HG02571 (cell line): ENCODE data around the gene TBC1D12.
"Not testable (repeated sequence)": the region's sequence is repeated elsewhere in the genome, so short reads cannot be mapped to it uniquely, and the experiment has no call there.

ENCODE experiments used
- ATAC-seq: cut with Tn5 transposase; IDR thresholded peaks from one replicate; pipeline ENCODE4 v1.9.1; 2021; ENCODE audit warnings: mild to moderate bottlenecking, moderate library complexity; ENCODE audit not compliant: unreplicated experiment

TBC1D12 gene

GRCh38 chr10:94450782-94451181 lies 48.4 kb downstream of the TBC1D12 start:
- ATAC-seq, result no peak

- ATAC-seq, result no peak
These were observed 49.7 kb downstream of the TBC1D12 start for GRCh38 chr10:94451883-94452519.

DNA sequence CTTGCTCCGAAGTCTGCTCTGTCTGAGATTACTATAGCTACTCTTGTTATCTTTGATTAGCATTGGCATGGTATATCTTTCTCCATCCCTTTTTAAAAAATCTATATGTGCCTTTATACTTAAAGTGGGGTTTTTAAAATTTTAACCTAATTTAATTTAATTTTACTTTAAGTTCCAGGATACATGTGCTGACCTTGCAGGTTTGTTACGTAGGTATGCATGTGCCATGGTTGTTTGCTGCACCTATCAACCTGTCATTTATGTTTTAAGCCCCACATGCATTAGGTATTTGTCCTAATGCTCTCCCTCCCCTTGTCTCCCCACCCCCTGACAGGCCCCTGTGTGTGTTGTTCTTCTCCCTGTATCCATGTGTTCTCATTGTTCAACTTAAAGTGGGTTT lies 54.6 kb downstream of the TBC1D12 start:
- no peak for ATAC-seq

DNA sequence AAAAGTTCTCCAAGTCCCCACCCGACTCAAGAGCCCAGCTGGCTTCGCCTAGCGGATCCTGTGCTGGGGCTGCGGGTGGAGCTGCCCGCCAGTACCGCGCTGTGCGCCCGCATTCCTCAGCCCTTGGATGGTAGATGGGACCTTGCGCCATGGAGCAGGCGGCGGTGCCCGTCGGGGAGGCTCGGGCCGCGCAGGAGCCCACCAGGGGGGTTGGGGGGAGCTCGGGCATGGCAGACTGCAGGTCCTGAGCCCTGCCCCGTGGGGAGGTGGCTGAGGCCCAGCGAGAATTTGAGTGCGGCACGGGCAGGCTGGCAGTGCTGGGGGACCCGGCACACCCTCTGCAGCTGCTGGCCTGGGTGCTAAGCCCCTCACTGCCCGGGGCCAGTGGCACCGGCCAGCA lies 57.0 kb downstream of the TBC1D12 start:
- ATAC-seq, result no peak

- no peak for ATAC-seq
These were observed 59.2 kb downstream of the TBC1D12 start for GRCh38 chr10:94461503-94461902.

- ATAC-seq, result no peak
These were observed 59.8 kb downstream of the TBC1D12 start for GRCh38 chr10:94462130-94462529.

GRCh38 chr10:94465684-94466083 lies 63.3 kb downstream of the TBC1D12 start:
- ATAC-seq, result no peak

DNA sequence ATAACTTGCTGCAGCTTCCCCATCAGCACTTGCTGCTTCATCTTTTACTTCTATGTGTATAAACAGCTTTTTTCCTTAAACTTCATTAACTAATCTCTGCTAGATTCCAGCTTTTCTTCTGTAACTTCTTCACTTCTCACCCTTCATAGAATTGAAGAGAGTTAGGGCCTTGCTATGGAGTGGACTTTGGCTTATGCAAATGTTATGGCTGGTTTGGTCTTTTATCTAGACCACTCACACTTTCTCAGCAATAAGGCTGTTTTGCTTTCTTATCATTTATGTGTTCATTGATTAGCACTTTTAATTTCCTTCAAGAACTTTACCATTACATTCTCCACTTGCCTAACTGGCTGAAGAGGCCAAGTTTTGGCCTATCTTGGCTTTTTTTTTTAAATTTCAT lies 79.1 kb downstream of the TBC1D12 start:
- no peak for ATAC-seq

DNA sequence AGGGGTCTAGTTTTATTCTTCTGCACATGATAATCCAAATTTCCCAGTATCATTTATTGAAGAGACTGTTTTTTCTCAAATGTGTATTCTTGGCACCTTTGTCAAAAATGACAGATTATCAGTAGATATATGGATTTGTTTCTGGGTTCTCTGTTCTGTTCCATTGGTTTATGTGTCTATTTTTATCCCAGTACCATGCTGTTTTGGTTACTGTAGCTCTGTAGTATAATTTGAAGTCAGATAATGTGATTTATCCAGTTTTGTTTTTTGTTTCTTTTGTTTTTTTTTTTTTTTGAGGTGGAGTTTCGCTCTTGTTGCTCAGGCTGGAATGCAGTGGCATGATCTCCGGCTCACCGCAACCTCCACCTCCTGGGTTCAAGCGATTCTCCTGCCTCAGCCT lies 81.6 kb downstream of the TBC1D12 start:
- ATAC-seq, result no peak

DNA sequence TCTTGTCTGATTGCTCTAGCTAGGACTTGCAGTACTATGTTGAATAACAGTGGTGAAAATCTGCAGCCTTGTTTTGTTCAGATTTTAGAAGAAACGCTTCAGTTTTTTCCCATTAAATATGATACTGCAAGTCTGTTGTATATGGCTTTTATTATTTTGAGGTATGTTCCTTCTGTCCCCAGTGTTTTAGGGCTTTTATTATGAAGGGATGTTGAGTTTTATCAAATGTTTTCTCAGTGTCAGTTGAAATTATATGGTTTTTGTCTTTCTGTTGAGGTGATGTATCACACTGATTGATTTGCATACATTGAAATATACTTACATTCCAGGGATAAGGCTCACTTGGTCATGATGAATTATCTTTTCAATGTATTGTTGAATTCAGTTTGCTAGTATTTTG lies 82.8 kb downstream of the TBC1D12 start:
- ATAC-seq, result no peak

GRCh38 chr10:94487575-94487974 lies 85.2 kb downstream of the TBC1D12 start:
- no peak for ATAC-seq

- no peak for ATAC-seq
These were observed 86.8 kb downstream of the TBC1D12 start for GRCh38 chr10:94489107-94489506.

DNA sequence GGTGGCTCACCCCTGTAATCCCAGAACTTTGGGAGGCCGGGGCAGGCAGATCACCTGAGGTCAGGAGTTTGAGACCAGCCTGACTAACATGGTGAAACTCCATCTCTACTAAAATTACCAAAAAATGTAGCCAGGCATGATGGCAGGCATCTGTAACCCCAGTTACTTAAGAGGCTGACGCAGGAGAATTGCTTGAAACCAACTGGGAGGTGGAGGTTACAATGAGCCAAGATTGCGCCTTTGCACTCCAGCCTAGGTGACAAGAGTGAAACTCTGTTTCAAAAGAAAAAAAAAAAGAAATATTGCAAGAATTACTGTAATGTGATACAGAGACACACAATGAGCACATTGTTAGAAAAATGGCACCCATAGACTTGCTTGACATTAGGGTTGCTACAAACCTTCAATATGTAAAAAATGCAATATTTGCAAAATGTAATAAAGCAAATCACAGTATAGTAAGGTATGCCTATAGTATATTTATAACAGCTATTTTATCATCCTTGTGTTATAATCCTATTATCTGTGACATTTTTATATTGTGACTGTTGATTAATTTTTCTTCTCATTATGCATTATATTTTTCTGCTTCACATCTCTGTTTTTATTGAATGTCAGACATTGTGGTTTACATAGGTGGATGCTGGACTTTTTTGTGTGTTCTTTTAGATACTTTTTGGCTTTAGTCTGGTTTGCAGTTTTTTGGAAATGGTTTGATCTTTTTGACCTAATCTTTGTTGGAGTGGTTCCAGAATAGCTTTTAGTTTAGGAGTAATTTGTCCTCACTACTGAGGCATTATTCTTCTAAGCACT lies 87.8 kb downstream of the TBC1D12 start:
- ATAC-seq, result no peak

- no peak for ATAC-seq
These were observed 88.4 kb downstream of the TBC1D12 start for GRCh38 chr10:94490789-94491039.

DNA sequence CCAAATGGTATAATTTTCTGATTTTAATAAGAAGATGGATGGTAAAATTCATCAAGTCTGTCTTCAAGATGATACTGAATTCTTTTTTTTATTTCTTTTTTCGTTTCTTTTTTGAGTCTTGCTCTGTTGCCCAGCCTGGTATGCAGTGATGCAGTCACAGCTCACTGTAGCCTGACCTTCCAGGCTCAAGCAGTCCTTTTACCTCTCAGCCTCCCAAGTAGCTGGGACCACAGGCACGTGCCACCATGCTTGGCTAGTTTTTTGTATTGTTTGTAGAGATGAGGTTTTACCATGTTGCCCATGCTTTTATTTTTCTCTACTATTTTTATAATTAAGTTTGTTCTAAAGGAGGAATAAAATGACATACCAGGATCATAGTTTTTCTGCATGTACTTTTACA lies 91.1 kb downstream of the TBC1D12 start:
- no peak for ATAC-seq

DNA sequence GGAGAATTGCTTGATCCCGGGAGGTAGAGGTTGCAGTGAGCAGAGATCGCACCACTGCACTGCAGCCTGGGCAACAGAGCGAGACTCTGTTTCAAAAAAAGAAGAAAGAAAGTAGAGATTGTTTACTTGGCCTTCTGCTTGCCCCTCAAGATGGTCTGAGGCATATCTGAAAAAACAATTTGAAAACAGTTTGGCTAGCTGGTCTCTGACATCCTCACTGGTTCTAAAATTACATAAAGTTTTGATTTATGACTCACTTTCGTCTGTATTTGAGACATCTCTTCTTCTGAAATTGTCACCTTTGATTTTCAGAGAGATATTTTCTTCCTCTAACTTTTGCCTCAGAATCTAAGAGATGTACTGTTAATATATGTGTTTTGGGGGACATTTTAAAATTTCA lies 93.7 kb downstream of the TBC1D12 start:
- no peak for ATAC-seq

DNA sequence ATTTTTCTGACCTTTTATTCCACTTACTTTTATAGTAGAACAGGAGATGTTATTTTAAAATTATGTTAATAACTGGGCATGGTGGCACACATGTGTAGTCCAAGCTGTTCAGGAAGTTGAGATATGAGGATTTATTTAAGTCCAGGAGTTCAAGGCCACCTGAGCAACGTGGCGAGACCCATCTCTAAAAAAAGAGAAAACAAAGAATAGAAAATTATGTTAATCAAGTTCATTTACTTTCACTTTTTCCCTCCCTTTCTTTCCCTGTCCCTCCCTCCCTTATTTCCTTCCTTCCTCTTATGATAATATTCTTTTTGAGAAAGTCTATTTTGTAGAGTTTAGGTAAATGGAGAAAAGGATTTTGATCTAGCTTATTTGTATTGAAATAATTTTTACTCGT lies 94.3 kb downstream of the TBC1D12 start:
- no peak for ATAC-seq

- ATAC-seq, result no peak
These were observed 97.7 kb downstream of the TBC1D12 start for GRCh38 chr10:94500063-94500462.

- no peak for ATAC-seq
These were observed 119.2 kb downstream of the TBC1D12 start for GRCh38 chr10:94521276-94522250.

GRCh38 chr10:94524146-94524545 lies 121.8 kb downstream of the TBC1D12 start:
- no peak for ATAC-seq

DNA sequence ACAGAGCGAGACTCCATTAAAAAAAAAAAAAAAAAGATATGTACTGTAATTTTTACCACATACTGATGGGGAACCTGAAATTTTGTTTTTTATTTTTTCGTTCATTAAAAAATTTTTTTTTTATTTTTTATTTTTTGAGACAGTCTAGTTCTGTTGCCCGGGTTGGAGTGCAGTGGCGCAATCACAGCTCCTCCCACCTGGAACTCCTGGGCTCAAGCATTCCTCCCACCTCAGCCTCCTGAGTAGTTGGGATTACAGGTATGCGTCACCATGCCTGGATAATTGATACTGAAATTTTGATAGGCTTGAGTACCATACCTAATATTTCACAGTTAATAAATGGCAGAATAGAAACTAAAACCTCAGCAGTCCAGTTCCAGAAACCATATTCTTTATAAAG lies 122.4 kb downstream of the TBC1D12 start:
- no peak for ATAC-seq

DNA sequence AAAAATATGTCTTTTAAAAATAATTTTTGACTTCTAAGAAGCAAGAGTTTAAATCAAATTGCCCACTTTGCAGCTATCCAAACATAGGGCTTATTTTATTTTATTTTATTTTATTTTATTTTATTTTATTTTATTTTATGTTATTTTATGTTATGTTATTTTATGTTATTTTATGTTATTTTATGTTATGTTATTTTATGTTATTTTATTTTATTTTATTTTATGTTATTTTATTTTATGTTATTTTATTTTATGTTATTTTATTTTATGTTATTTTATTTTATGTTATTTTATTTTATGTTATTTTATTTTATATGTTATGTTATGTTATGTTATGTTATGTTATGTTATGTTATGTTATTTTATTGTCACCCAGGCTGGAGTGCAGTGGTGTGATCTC lies 129.2 kb downstream of the TBC1D12 start:
- ATAC-seq, result not testable (repeated sequence)
